Measurements from ENCODE around the gene TGFBRAP1. TPM values are rescaled to one million over a fixed set of nuclear protein-coding genes. Genes with fewer than 3 reads are reported as not detected.

The TGFBRAP1 gene
- total RNA-seq, 1 experiment from 2014 or later: 24.8 TPM

- CTCF ChIA-PET: no interaction called here
These were observed 5.9 kb upstream of the TGFBRAP1 start for GRCh38 chr2:105335469-105335868.

GRCh38 chr2:105334211-105334610, 4.7 kb upstream of the TGFBRAP1 start:
- ChIA-PET POLR2A (ENCODE audit: low non-redundant PET) (no interaction called here), CTCF (no interaction called here)

More at GRCh38 chr2:105335469-105335868, 5.9 kb upstream of the TGFBRAP1 start:
- DNase-seq (ENCODE audit: low spot score): no peak
- BruUV-seq (replicated peaks): no TSS peak
- Histone ChIP-seq H3K27ac (ENCODE audit: low read depth, low read length, poor library complexity, severe bottlenecking) (no peak overlapping the region), H3K36me3 (ENCODE audit: insufficient read depth, low read length, poor library complexity, severe bottlenecking) (peaks cover 8% of the 10 kb centered on the region), H3K4me3 (ENCODE audit: low read depth, low read length, poor library complexity, severe bottlenecking) (no peak overlapping the region), H3K9me3 (ENCODE audit: low read depth, low read length, poor library complexity, severe bottlenecking) (no peaks in the 10 kb centered on the region), H3K27me3 (replicated peaks; ENCODE audit: insufficient read depth, low read depth, low read length, poor library complexity) (no peaks in the 10 kb centered on the region), H3K4me1 (ENCODE audit: insufficient read depth, low read length, poor library complexity, severe bottlenecking) (peaks cover 15% of the 10 kb centered on the region)
- TF ChIP-seq EZH2 (IDR thresholded peaks at IDR 0.05; ENCODE audit: borderline replicate concordance, low read depth, low read length, poor library complexity, severe bottlenecking) (no peak), CTCF (conservative IDR thresholded peaks at IDR 0.05; ENCODE audit: low read depth, low read length) (no peak)
- intact Hi-C loops (cut with micrococcal nuclease; ENCODE audit: unreplicated experiment): no loop called here
- POLR2A ChIA-PET (ENCODE audit: low non-redundant PET): no interaction called here

GRCh38 chr2:105330681-105331375, 1.3 kb upstream of the TGFBRAP1 start:
- intact Hi-C loops (cut with micrococcal nuclease; ENCODE audit: unreplicated experiment): no loop called here
- Histone ChIP-seq H3K27me3 (replicated peaks; ENCODE audit: insufficient read depth, low read depth, low read length, poor library complexity) (no peaks in the 10 kb centered on the region), H3K27ac (ENCODE audit: low read depth, low read length, poor library complexity, severe bottlenecking) (no peak overlapping the region), H3K4me3 (ENCODE audit: low read depth, low read length, poor library complexity, severe bottlenecking) (no peak overlapping the region), H3K36me3 (ENCODE audit: insufficient read depth, low read length, poor library complexity, severe bottlenecking) (no peaks in the 10 kb centered on the region), H3K4me1 (ENCODE audit: insufficient read depth, low read length, poor library complexity, severe bottlenecking) (peaks cover 17% of the 10 kb centered on the region), H3K9me3 (ENCODE audit: low read depth, low read length, poor library complexity, severe bottlenecking) (no peaks in the 10 kb centered on the region)
- BruUV-seq (replicated peaks): TSS peak; percentile 75
- POLR2A ChIA-PET (ENCODE audit: low non-redundant PET): no interaction called here
- no peak for DNase-seq (ENCODE audit: low spot score)
- CTCF ChIA-PET: interaction anchor here (0.7 kb wide), 1 partner anchor 91 kb away, joined by 7 read pairs; no protein-coding TSS in a partner anchor
- TF ChIP-seq CTCF (conservative IDR thresholded peaks at IDR 0.05; ENCODE audit: low read depth, low read length): no peak
- no peak for TF ChIP-seq EZH2 (IDR thresholded peaks at IDR 0.05; ENCODE audit: borderline replicate concordance, low read depth, low read length, poor library complexity, severe bottlenecking)

More at GRCh38 chr2:105334211-105334610, 4.7 kb upstream of the TGFBRAP1 start:
- no peaks in the 10 kb centered on the region for H3K27me3 ChIP-seq (replicated peaks; ENCODE audit: insufficient read depth, low read depth, low read length, poor library complexity)
- no peak overlapping the region for H3K27ac ChIP-seq (ENCODE audit: low read depth, low read length, poor library complexity, severe bottlenecking)
- no TSS peak for BruUV-seq (replicated peaks)
- intact Hi-C loops (cut with micrococcal nuclease; ENCODE audit: unreplicated experiment): no loop called here
- H3K9me3 ChIP-seq (ENCODE audit: low read depth, low read length, poor library complexity, severe bottlenecking): no peaks in the 10 kb centered on the region
- H3K4me1 ChIP-seq (ENCODE audit: insufficient read depth, low read length, poor library complexity, severe bottlenecking): peaks cover 20% of the 10 kb centered on the region
- H3K36me3 ChIP-seq (ENCODE audit: insufficient read depth, low read length, poor library complexity, severe bottlenecking): no peaks in the 10 kb centered on the region
- no peak for TF ChIP-seq CTCF (conservative IDR thresholded peaks at IDR 0.05; ENCODE audit: low read depth, low read length)
- H3K4me3 ChIP-seq (ENCODE audit: low read depth, low read length, poor library complexity, severe bottlenecking): no peak overlapping the region
- DNase-seq (ENCODE audit: low spot score): no peak
